NOMO-1 treated with dmso at 0.1 percent for 144 hours (cell line): ENCODE measurements around the gene PLEKHH2.
A peak's percentile ranks its signal among the peaks of the same experiment; 100 is the strongest.
"Not testable (repeated sequence)": the region's sequence is repeated elsewhere in the genome, so short reads cannot be mapped to it uniquely, and the experiment has no call there.

Source experiments
- DNase-seq: peaks from one replicate; lab custom pipeline; 2025; ENCODE audit not compliant: unreplicated experiment; lab: John Stamatoyannopoulos, UW

Gene PLEKHH2

DNA sequence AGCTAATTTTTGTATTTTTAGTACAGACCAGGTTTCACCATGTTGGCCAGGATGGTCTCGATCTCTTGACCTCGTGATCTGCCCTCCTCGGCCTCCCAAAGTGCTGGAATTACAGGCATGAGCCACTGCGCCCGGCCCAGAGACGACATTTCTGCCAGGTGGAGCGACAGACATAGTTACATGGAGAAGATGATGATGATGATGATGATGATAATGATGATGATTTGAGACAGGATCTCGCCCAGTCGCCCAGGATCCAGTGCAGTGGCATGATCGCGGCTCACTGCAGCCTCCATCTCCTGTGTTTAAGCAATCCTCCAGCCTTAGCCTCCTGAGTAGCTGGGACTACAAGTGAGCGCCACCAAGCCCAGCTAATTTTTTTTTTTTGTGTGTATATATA, 907 bp upstream of the PLEKHH2 start:
- DNase-seq = not testable (repeated sequence)

DNA sequence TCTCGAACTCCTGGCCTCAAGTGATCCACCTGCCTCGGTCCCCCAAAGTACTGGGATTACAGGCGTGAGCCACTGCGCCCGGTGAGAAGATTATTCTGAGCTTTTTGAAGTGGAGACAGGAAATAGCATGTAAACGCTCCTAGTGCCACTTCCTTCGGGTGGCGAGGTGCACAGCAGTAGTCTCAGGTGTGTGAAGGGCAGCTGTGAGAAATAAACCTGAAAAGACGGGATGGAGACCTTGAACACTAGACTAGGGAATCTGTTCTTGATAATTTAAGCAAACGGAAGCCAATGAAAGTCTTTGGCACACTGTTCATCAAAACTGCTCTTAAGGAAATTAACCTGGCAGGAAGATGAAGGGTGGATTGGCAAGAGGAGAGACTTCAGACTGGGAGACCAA, 439 bp upstream of the PLEKHH2 start:
- no peak for DNase-seq

GRCh38 chr2:43642363-43642762, 5.3 kb downstream of the PLEKHH2 start:
- DNase-seq = no peak

- no peak for DNase-seq
Measured at GRCh38 chr2:43643680-43644079, 6.6 kb downstream of the PLEKHH2 start.

GRCh38 chr2:43648994-43649701, 12.1 kb downstream of the PLEKHH2 start:
- no peak for DNase-seq

DNA sequence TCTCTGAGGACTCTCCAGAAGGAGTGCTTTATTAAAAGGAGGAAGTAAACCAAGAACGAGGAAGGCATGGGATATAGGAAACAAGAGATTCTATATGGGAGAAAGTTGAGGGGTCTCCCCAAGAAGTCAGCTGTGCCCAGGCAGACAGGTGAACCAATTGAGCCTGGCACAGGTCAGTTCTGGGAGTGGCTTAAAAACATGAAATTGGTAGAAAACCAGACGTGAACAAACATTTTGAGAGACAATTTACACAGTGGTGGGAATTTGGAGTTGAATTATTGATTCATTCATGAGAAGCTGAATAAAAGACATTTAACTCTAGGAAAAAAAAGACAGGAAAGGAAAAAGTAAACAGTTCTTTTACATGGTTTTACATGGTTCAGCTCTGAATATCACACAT, 16.4 kb downstream of the PLEKHH2 start:
- no peak for DNase-seq

- no peak for DNase-seq
Measured at GRCh38 chr2:43657241-43657640, 20.2 kb downstream of the PLEKHH2 start.

DNA sequence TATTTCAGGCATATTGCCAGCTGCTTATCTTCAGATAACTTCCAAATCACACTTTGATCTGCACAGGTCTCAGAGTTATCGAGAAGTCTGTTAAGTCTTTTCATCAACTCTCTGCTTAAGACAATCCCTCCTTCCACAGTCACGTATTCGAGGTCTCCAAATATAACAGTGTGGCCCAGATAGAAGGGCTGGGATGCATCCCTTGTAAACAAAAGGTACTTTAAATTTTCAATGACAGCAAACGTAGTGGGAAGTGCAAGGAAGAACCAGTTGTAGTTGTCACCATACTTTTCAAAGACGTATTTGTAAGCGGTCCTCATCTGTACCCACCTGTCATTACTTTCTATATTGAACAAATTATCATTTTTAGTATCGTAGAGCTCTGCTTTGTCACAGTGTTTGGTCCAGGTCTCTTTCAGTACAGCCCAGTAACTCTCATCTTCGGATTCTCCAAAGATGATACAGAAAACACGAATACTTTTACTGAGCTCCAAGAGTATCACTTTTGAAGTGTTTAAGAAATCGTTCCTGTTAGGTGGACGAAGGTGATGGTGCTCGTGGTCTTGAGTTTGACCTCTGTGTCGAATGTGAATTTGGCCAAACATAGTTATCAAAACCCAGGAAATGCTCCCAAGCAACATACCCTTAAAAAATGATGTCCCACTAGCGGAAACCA, 38.7 kb downstream of the PLEKHH2 start:
- DNase-seq = no peak

DNA sequence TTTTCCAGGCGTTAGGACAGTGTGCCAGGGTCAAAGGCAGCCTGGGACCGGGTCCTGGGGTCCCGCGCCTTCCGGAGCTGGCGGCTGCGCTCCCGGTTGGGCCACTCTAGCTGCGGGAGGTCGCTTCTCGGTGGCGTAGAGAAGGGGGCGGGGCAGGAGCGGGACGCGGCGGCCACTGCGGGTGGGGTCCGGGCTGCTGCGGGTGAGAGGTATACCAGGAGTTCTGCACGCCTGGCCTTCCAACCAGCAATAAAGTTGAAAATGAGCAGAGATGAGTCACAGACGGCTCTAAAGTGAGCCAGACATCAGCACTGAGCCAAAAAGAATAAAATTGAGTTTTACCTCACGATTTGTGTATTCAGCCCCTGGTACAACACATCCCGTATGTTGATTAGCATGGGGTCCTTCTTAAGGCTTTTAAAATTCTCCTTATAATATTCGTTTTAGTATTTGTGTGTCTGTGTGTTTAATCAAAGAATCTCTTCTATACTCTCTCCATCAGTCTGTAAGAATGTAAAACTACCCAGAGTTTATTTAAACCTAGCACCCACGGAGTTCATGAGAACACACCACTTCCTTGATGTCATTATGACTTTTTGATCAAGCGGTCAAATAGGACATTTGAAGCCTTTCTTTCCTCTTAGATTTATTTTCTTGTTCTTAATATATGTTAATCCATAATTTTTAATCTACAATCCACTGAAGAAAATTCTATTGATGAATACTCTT, 39.4 kb downstream of the PLEKHH2 start, which contains the start of gene C1GALT1C1L:
Gene C1GALT1C1L, minus strand, starts transcription at position 108 of the 729 bp plus-strand sequence. Its CDS starts 107 bp downstream, at position 1.
- DNase-seq = peak; percentile 11

DNA sequence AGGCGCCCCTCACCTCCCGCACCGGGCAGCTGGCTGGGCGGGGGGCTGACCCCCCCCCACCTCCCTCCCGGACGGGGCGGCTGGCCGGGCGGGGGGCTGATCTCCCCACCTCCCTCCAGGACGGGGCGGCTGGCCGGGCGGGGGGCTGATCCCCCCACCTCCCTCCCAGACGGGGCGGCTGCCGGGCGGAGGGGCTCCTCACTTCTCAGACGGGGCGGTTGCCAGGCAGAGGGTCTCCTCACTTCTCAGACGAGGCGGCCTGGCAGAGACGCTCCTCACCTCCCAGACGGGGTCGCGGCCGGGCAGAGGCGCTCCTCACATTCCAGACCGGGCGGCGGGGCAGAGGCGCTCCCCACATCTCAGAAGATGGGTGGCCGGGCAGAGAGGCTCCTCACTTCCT, 40.7 kb downstream of the PLEKHH2 start:
- not testable (repeated sequence) for DNase-seq

DNA sequence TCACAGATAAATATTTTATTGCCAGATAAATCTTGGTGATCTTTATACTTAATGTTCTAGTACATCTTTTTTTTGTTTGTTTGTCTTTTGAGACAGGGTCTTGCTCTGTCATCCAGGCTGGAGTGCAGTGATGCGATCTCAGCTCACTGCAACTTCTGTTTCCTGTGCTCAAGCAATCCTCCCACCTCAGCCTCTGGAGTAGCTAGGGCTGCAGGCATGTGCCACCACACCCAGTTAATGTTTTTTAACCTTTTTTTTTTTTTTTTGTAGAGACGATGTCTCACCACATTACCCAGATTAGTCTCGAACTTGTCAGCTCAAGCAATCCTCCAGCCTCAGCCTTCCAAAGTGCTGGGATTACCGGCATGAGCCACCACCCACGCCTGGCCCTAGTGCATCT, 48.3 kb downstream of the PLEKHH2 start:
- no peak for DNase-seq

DNA sequence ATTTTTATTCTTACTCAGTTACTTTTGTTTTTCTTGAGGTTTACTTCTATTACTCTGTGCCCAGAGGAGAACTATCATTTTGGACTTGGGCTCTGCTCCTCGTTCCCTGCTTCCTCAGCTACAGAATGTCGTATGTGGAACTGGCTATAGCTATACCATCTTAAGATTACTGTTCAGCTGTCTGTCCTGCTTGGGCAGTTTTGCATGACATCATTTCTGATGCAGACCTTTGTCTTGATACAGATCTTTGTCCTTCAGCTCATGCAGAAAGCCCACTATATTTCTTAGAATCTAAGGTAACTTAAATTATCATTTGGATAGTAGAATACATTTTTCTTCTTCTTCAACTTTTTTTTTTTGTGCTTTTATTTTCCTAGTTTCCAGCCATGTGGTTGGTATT, 52.9 kb downstream of the PLEKHH2 start:
- no peak for DNase-seq

GRCh38 chr2:43692428-43692994, 55.5 kb downstream of the PLEKHH2 start:
- DNase-seq = no peak

GRCh38 chr2:43698140-43698539, 61.1 kb downstream of the PLEKHH2 start:
- not testable (repeated sequence) for DNase-seq

- no peak for DNase-seq
Measured at GRCh38 chr2:43699761-43700160, 62.7 kb downstream of the PLEKHH2 start.

- DNase-seq = peak; percentile 1
Measured at GRCh38 chr2:43701111-43701510, 64.1 kb downstream of the PLEKHH2 start.

- no peak for DNase-seq
Measured at GRCh38 chr2:43707255-43708015, 70.4 kb downstream of the PLEKHH2 start.

GRCh38 chr2:43708178-43708577, 71.1 kb downstream of the PLEKHH2 start:
- no peak for DNase-seq

DNA sequence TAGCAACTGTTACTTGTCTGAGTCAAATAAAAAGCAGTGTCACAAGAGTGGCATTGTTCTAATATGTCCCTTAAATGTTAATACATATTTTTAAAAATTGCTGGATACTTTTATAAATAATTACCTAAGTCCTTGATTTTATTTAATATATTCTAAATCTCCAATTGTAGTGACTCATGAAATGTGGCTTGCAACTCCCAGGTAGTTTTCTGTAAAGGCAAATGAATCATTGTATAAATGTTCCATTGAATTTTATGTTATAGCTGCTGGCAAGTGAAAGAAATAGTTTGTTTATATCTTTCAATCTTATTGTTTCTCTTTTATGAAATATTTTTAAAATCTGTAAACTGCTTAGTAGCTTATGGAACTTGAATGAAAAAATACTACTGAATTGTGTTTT, 71.8 kb downstream of the PLEKHH2 start:
- DNase-seq = no peak

- no peak for DNase-seq
Measured at GRCh38 chr2:43710866-43711265, 73.8 kb downstream of the PLEKHH2 start.

DNA sequence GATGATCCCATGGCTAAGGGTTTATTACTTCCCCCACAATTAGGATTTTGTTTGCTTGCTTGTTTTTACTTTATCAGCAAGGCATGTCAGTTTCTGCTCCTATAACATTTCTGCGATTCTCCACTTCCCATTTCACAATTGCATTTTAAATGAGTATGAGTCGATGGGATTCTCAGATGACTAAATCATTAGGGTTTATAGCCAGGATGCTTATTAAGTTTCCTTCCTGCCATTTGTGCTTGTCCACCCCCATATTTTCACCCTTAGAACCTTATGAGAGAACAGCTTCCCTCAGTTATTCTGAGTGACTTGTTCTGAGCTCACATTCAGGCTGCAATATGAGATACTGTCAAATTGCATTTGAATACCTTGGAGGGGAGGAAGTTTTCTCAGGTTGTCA, 77.1 kb downstream of the PLEKHH2 start:
- DNase-seq = no peak
